Measurements from ENCODE around the gene ZBTB20.

ZBTB20 gene

GRCh38 chr3:114572364-114573062 is 574.6 kb downstream of the ZBTB20 start:
- FAIRE-seq (peak; percentile 41), DNase-seq (ENCODE audit: insufficient read length, low spot score) (no peak)
- TF ChIP-seq CTCF (IDR thresholded peaks at IDR 0.05; ENCODE audit: insufficient read depth, missing control alignments): no peak

- DNase-seq (ENCODE audit: insufficient read length, low spot score) (no peak), FAIRE-seq (no peak)
- TF ChIP-seq CTCF (IDR thresholded peaks at IDR 0.05; ENCODE audit: insufficient read depth, missing control alignments): no peak
Measured at GRCh38 chr3:114571363-114571762, 575.7 kb downstream of the ZBTB20 start.

- FAIRE-seq: no peak
- no peak for TF ChIP-seq CTCF (IDR thresholded peaks at IDR 0.05; ENCODE audit: insufficient read depth, missing control alignments)
- no peak for DNase-seq (ENCODE audit: insufficient read length, low spot score)
Measured at GRCh38 chr3:114569186-114569585, 577.9 kb downstream of the ZBTB20 start.

- FAIRE-seq (no peak), DNase-seq (ENCODE audit: insufficient read length, low spot score) (no peak)
- TF ChIP-seq CTCF (IDR thresholded peaks at IDR 0.05; ENCODE audit: insufficient read depth, missing control alignments): no peak
Measured at GRCh38 chr3:114567771-114568170, 579.3 kb downstream of the ZBTB20 start.

GRCh38 chr3:114566767-114567166 is 580.3 kb downstream of the ZBTB20 start:
- DNase-seq (ENCODE audit: insufficient read length, low spot score) (no peak), FAIRE-seq (no peak)
- TF ChIP-seq CTCF (IDR thresholded peaks at IDR 0.05; ENCODE audit: insufficient read depth, missing control alignments): no peak

- FAIRE-seq (no peak), DNase-seq (ENCODE audit: insufficient read length, low spot score) (no peak)
- TF ChIP-seq CTCF (IDR thresholded peaks at IDR 0.05; ENCODE audit: insufficient read depth, missing control alignments): no peak
Measured at GRCh38 chr3:114566162-114566755, 580.8 kb downstream of the ZBTB20 start.

GRCh38 chr3:114565216-114565615 is 581.9 kb downstream of the ZBTB20 start:
- TF ChIP-seq CTCF (IDR thresholded peaks at IDR 0.05; ENCODE audit: insufficient read depth, missing control alignments): no peak
- DNase-seq (ENCODE audit: insufficient read length, low spot score) (no peak), FAIRE-seq (no peak)
